ENCODE data around the gene TTC19.

TTC19 gene

GRCh38 chr17:16068323-16068722 is 68.7 kb downstream of the TTC19 start:
- DNase-seq (ENCODE audit: low spot score), result no peak
- H3K27ac ChIP-seq, result no peak overlapping the region
- no peak overlapping the region for H3K4me3 ChIP-seq
- no peak for TF ChIP-seq CTCF (IDR thresholded peaks at IDR 0.05)

GRCh38 chr17:16072031-16072430 is 72.4 kb downstream of the TTC19 start:
- H3K27ac ChIP-seq, result no peak overlapping the region
- no peak overlapping the region for H3K4me3 ChIP-seq

GRCh38 chr17:16073845-16074244 is 74.2 kb downstream of the TTC19 start:
- no peak for DNase-seq (ENCODE audit: low spot score)
- Histone ChIP-seq H3K27ac (no peak overlapping the region), H3K4me3 (no peak overlapping the region)
- no peak for TF ChIP-seq CTCF (IDR thresholded peaks at IDR 0.05)

More at GRCh38 chr17:16072031-16072430, 72.4 kb downstream of the TTC19 start:
- no peak for DNase-seq (ENCODE audit: low spot score)
- no peak for TF ChIP-seq CTCF (IDR thresholded peaks at IDR 0.05)

GRCh38 chr17:16074423-16074822 is 74.8 kb downstream of the TTC19 start:
- Histone ChIP-seq H3K27ac (no peak overlapping the region), H3K4me3 (no peak overlapping the region)
- DNase-seq (ENCODE audit: low spot score), result no peak
- TF ChIP-seq CTCF (IDR thresholded peaks at IDR 0.05), result no peak

- DNase-seq (ENCODE audit: low spot score), result no peak
- no peak overlapping the region for H3K4me3 ChIP-seq
- no peak overlapping the region for H3K27ac ChIP-seq
- no peak for TF ChIP-seq CTCF (IDR thresholded peaks at IDR 0.05)
These were observed 76.3 kb downstream of the TTC19 start for GRCh38 chr17:16075949-16076348.
